Activated naive CD8-positive, alpha-beta T cell treated with anti-CD3 and anti-CD28 coated beads for 36 hours (primary cell): ENCODE results near the gene KDM4C. TPM values are rescaled to one million over a fixed set of nuclear protein-coding genes. Genes with fewer than 3 reads are reported as not detected.
A peak's percentile ranks its signal among the peaks of the same experiment; 100 is the strongest.
"Not testable (repeated sequence)": the region's sequence is repeated elsewhere in the genome, so short reads cannot be mapped to it uniquely, and the experiment has no call there.

Source experiments
- DNase-seq: peaks from one replicate; pipeline ENCODE4 v3.0.0; 2021
- H3K27ac Mint-ChIP-seq: one replicate; pipeline ENCODE4 v1.8.0; 2022; ENCODE audit warnings: mild to moderate bottlenecking, moderate library complexity, mixed read lengths
- H3K27me3 Mint-ChIP-seq: one replicate; pipeline ENCODE4 v1.8.0; 2022; ENCODE audit warnings: mild to moderate bottlenecking, mixed read lengths
- H3K36me3 Mint-ChIP-seq: one replicate; pipeline ENCODE4 v1.8.0; 2021; ENCODE audit warnings: mild to moderate bottlenecking, mixed read lengths
- H3K4me1 Mint-ChIP-seq: one replicate; pipeline ENCODE4 v1.8.0; 2021; ENCODE audit warnings: mixed read lengths
- H3K4me3 Mint-ChIP-seq: one replicate; pipeline ENCODE4 v1.8.0; 2022; ENCODE audit warnings: mild to moderate bottlenecking, moderate library complexity, mixed read lengths
- H3K9me3 Mint-ChIP-seq: one replicate; pipeline ENCODE4 v1.8.0; 2022; ENCODE audit warnings: mixed read lengths
- total RNA-seq, 2 experiments: library from RNA; stranded (reverse); gene quantifications; one replicate each; pipeline ENCODE4 v1.2.3, GENCODE V29; 2021

The KDM4C gene
- total RNA-seq, 2 experiments from 2014 or later: 22.7 to 22.9 TPM

DNA sequence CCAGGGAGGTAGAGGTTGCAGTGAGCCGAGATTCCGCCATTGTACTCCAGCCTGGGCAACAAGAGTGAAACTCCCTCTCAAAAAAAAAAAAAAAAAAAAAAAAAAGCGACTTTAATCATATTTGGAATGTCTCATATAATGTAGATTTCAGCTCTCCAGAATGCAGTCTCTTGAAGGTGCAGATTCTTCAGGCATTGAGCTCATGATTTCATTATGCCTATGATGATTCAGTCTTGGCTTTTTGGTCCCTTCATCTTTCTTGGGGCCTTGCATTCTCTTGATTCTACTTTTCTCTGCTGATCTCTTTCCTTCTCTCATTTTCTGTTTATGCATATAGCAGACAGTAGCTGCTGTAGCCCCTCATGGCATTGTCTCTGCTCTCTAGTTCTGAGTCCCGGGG, 22.9 kb downstream of the KDM4C start:
- no peaks in the 10 kb centered on the region for H3K27me3 Mint-ChIP-seq
- no peaks in the 10 kb centered on the region for H3K9me3 Mint-ChIP-seq
- no peak for DNase-seq
- no peak overlapping the region for H3K27ac Mint-ChIP-seq
- H3K4me1 Mint-ChIP-seq: peaks cover 50% of the 10 kb centered on the region
- no peak overlapping the region for H3K4me3 Mint-ChIP-seq
- H3K36me3 Mint-ChIP-seq: peaks cover 13% of the 10 kb centered on the region

DNA sequence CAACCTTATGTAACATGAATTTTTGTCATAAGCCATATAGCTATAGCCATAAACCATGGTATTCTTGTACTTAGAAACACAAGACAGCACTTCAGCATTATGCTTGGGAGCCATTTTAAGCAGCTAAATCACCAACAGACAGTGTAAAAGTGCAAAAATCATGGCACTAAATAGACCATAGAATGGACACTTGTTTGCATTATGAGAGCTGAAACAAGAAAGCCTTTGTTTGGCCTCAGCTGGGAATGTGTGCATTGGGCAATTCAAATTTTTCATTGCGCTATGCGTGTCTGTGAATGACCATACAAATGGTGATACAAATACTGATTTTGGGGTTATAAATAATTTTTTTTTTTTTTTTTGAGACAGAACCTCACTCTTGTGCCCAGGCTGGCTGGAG, 23.7 kb downstream of the KDM4C start:
- Mint-ChIP-seq H3K27me3 (no peaks in the 10 kb centered on the region), H3K4me1 (peaks cover 53% of the 10 kb centered on the region), H3K27ac (no peak overlapping the region), H3K36me3 (peaks cover 8% of the 10 kb centered on the region), H3K4me3 (no peak overlapping the region), H3K9me3 (no peaks in the 10 kb centered on the region)
- no peak for DNase-seq

DNA sequence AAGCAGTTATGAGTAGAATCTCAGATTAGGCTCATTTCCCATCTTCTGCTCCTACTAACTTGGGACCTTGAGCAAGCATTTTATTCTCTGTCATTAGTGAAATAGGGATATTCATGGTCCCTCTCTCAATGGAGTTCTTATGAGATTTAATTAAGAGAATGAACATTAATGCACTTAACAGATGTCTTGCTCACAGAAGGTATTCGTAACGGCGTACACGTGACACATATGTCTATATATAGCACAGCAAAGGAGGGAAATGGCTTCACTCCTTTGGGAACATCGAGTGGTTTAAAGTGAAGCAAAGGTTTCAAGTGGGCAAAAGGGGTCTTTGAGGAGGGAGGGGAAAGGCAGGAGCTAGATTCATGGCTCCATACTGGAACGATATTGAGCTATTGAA, 24.6 kb downstream of the KDM4C start:
- H3K36me3 Mint-ChIP-seq: peaks cover 6% of the 10 kb centered on the region
- H3K27ac Mint-ChIP-seq: no peak overlapping the region
- no peak overlapping the region for H3K4me3 Mint-ChIP-seq
- no peak for DNase-seq
- no peaks in the 10 kb centered on the region for H3K9me3 Mint-ChIP-seq
- H3K27me3 Mint-ChIP-seq: no peaks in the 10 kb centered on the region
- H3K4me1 Mint-ChIP-seq: peaks cover 50% of the 10 kb centered on the region

DNA sequence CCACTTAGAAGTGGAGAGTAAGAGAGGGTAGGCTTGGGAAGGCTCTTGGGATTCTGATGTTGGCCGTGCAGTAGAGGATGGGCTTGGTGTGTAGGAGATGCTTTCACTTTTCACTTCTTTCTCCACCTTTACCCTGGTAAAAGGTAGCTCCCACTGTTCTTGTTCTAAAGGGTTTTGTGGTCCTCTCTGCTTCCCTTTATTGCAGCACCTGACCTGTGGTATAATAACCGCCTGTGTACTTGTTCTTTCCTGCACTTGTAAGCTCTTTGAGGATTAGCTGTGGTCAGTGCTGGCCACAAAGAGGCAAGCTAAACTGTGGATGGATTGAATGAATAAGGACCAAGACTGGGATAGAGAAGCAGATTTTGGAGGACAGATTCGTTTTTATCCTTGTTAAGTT, 25.2 kb downstream of the KDM4C start:
- Mint-ChIP-seq H3K9me3 (no peaks in the 10 kb centered on the region), H3K27me3 (no peaks in the 10 kb centered on the region), H3K4me1 (peaks cover 50% of the 10 kb centered on the region), H3K27ac (no peak overlapping the region), H3K4me3 (no peak overlapping the region), H3K36me3 (peaks cover 3% of the 10 kb centered on the region)
- DNase-seq: no peak

DNA sequence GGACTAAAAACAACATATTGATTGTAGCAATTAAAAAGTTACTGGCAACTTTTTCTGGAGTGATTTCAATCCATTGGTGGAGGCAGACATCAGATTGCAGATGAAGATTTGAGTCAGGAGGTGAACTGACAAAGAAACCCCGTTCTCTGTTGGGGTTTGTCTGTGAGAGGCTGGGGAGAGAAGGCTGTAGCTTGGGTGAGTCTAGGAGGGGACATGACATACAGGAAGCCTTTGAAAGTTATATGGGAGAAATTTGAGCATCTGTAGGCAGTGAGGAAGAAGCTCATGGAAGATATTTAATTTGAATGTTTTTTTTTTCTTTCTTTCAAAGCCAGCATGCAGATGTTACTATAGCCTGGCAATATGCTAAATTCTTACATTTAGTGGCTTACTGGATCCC, 26.0 kb downstream of the KDM4C start:
- H3K27me3 Mint-ChIP-seq: no peaks in the 10 kb centered on the region
- no peak overlapping the region for H3K27ac Mint-ChIP-seq
- peaks cover 7% of the 10 kb centered on the region for H3K36me3 Mint-ChIP-seq
- H3K9me3 Mint-ChIP-seq: no peaks in the 10 kb centered on the region
- DNase-seq: no peak
- H3K4me1 Mint-ChIP-seq: peaks cover 57% of the 10 kb centered on the region
- H3K4me3 Mint-ChIP-seq: no peak overlapping the region

DNA sequence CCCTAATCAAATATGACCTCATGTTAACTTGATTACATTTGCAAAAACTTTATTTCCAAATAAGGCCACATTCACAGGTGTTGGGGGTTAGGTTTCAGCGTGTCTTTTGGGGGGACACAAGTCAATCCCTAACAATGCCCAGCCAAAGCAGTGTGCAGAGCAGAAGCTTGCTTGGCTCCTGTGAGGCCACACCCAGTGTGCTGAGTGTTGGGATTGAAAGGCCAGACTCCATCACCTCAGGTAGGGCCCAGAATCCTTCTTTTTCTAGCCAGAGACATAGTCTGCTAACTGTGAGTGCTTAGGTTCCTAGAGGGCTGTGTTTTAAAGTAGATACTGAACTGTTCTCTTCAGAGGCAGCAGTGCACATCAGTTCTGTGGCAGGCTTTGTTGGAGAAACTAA, 27.9 kb downstream of the KDM4C start:
- Mint-ChIP-seq H3K27me3 (no peaks in the 10 kb centered on the region), H3K4me3 (no peak overlapping the region), H3K27ac (no peak overlapping the region), H3K9me3 (no peaks in the 10 kb centered on the region), H3K36me3 (peaks cover 7% of the 10 kb centered on the region), H3K4me1 (peaks cover 52% of the 10 kb centered on the region)
- no peak for DNase-seq

DNA sequence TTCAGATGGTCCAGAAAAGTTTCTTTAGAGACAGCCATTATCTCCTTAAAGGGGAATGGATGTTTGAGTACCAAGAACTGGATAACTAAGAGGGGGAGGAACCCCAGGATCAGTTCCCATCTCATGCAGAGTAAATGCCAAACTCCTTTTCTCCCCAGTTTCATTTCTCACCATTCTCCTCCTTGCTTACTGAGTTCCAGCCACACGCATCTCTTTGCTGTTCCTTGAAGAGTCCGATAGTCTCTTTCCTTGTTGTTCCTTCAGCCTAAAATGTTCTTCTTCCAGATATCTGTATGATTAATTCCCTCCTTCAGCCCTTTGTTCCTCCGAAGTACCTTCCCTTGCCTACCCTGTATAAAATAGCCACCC, 30.0 kb downstream of the KDM4C start:
- H3K27ac Mint-ChIP-seq: no peak overlapping the region
- DNase-seq: no peak
- H3K27me3 Mint-ChIP-seq: no peaks in the 10 kb centered on the region
- H3K4me1 Mint-ChIP-seq: peaks cover 39% of the 10 kb centered on the region
- no peaks in the 10 kb centered on the region for H3K9me3 Mint-ChIP-seq
- H3K4me3 Mint-ChIP-seq: no peak overlapping the region
- peaks cover 4% of the 10 kb centered on the region for H3K36me3 Mint-ChIP-seq

DNA sequence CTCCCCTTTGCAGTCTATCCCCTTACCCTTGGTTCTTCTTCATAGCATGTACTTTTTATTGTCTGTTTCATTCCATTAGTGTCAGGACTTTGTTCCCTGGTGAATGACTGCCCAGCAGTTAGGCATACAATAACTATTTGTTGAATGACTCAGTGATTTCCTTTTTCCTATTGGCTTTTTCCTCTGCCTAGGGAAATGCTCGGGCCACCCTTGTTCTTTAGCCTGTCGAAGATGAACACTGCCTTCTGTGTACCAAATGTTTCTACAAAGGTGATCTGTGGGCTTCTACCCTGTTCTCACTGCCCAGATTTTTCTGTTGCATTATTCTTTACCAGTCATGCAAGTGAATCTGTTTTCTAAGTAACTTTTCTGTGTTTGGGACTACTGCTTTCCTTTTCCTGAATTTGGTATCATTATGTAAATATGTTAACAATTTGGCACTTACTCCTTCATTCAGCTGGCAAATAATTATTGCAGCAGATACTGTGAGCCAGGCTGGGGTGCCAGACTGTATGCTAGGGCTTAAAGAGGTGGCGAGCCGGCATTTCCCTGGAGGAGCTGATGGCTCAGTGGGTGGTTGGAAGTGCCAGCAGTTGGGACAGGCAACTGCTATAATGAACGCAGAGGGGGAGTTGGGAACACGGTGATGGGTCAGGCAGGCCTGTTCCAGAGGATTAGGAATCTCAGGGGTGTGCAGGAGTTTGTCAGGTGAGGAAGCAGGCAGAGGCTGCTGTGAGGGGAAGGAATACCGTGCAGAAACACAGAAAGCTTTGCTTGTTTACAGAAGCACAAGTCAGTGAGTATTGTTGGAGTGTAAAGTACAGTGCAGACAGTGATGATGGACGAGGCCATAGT, 30.6 kb downstream of the KDM4C start:
- H3K36me3 Mint-ChIP-seq: peaks cover 4% of the 10 kb centered on the region

DNA sequence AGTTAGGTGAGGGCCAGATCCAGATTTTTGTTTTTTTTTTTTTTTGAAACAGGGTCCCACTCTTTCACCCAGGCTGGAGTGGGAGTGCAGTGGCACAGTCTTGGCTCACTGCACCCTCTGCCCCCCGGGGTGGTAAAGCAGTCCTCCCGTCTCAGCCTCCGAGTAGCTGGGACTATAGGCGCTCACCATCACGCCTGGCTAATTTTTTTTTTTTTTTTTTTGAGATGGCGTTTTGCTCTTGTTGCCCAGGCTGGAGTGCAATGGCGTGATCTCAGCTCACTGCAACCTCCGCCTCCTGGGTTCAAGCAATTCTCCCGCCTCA, 31.2 kb downstream of the KDM4C start:
- H3K4me1 Mint-ChIP-seq: peaks cover 28% of the 10 kb centered on the region
- not testable (repeated sequence) for H3K9me3 Mint-ChIP-seq, H3K36me3 Mint-ChIP-seq, H3K4me3 Mint-ChIP-seq, H3K27ac Mint-ChIP-seq, DNase-seq, H3K27me3 Mint-ChIP-seq

More for the DNA sequence above, 30.6 kb downstream of the KDM4C start:
- Mint-ChIP-seq H3K9me3 (no peaks in the 10 kb centered on the region), H3K27ac (peak overlapping the region; percentile 27), H3K27me3 (no peaks in the 10 kb centered on the region), H3K4me1 (peaks cover 33% of the 10 kb centered on the region), H3K4me3 (no peak overlapping the region)
- DNase-seq: no peak

DNA sequence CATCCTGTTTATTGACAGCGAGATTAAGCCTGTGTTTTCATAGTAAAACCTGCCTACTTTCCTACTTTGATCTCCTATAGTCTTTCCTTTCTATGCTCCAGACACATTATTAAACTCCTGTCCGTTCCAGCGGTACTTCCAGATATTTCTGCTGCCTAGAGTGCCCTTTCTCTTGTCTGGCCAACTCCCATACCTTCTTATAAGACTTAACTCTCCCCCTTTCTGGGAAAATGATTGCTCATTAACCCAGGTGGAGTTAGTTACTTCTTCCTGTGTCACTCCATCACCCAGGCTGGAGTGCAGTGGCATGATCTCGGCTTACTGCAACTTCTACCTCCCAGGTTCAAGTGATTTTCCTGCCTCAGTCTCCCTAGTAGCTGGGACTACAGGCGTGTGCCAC, 33.1 kb downstream of the KDM4C start:
- no peak for DNase-seq
- H3K36me3 Mint-ChIP-seq: peaks cover 14% of the 10 kb centered on the region
- H3K4me1 Mint-ChIP-seq: peaks cover 21% of the 10 kb centered on the region
- H3K4me3 Mint-ChIP-seq: no peak overlapping the region
- H3K27ac Mint-ChIP-seq: peak overlapping the region; percentile 36
- H3K9me3 Mint-ChIP-seq: no peaks in the 10 kb centered on the region
- H3K27me3 Mint-ChIP-seq: no peaks in the 10 kb centered on the region

DNA sequence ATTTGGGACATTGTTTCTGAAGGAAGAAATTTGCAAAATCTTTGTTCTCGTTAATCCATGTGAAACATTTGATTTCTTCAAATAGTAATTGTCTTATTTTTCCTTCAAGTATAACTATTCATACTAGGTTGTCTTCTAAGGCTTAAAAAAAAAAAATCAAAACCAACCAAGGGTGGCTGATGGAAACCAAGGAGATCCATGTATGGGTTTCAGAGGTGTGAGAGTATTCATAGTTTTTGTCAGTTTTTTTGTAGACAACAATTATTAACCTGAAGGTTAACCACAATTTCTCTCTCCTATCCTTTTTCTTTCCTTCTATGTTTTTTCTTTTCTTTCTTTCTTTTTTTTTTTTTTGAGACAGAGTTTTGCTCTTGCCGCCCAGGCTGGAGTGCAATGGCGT, 35.4 kb downstream of the KDM4C start:
- DNase-seq: no peak
- Mint-ChIP-seq H3K27me3 (no peaks in the 10 kb centered on the region), H3K9me3 (no peaks in the 10 kb centered on the region), H3K36me3 (peaks cover 29% of the 10 kb centered on the region), H3K4me3 (no peak overlapping the region), H3K27ac (no peak overlapping the region), H3K4me1 (peaks cover 9% of the 10 kb centered on the region)

DNA sequence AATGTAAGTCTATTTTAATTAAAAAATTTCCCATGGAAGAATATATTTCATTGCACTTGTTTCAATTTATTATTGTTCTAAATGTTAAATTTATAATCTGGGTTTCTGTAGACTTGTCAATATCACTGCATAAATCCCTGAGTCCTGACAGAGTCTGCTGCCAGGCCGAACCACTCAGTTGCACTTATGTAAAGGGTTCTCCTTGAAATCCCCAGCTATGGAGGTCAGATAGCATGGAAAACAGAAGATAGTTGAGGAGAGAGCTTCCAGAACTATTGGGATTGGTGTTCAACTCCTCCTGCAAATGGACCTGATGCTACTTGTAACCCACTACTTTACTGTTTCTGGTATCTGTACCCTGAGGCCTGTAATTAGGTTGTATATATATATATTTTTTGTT, 37.2 kb downstream of the KDM4C start:
- H3K4me3 Mint-ChIP-seq: no peak overlapping the region
- H3K27me3 Mint-ChIP-seq: no peaks in the 10 kb centered on the region
- peaks cover 4% of the 10 kb centered on the region for H3K4me1 Mint-ChIP-seq
- H3K27ac Mint-ChIP-seq: no peak overlapping the region
- no peaks in the 10 kb centered on the region for H3K9me3 Mint-ChIP-seq
- no peak for DNase-seq
- peaks cover 35% of the 10 kb centered on the region for H3K36me3 Mint-ChIP-seq

DNA sequence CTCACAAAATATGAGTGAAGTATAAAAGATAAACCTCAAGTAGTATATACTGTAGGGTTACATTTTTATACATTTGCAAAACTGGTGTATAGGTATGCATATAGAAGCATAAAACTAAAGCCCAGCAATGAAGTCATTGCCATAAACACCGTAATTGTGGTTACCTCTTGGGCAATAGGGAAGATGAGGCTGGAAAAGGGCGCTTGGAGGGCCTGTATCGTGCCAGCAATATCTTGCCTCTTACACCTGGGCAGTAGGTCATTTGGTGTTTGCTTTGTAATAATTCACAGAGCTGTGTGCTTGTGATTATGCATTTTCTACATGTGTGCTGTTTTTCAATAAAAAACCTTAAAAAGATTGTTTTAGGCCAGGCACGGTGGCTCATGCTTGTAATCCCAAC, 45.2 kb downstream of the KDM4C start:
- no peaks in the 10 kb centered on the region for H3K27me3 Mint-ChIP-seq
- no peaks in the 10 kb centered on the region for H3K9me3 Mint-ChIP-seq
- no peak overlapping the region for H3K27ac Mint-ChIP-seq
- no peaks in the 10 kb centered on the region for H3K4me1 Mint-ChIP-seq
- H3K36me3 Mint-ChIP-seq: peaks cover 30% of the 10 kb centered on the region
- no peak overlapping the region for H3K4me3 Mint-ChIP-seq
- no peak for DNase-seq

DNA sequence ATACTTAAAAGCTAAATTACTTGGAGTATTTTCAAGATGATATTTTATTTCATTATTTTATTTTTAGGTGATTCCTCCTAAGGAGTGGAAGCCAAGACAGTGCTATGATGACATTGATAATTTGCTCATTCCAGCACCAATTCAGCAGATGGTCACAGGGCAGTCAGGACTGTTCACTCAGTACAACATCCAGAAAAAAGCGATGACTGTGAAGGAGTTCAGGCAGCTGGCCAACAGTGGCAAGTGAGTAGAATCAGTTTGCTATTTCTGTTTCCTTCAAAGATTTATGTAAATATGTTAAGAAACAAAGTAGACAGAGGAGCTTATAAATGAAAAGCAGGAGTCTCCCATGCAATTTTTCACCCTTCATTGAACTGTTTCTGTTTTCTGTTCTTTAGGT, 47.8 kb downstream of the KDM4C start:
- no peaks in the 10 kb centered on the region for H3K9me3 Mint-ChIP-seq
- peaks cover 18% of the 10 kb centered on the region for H3K36me3 Mint-ChIP-seq
- H3K27ac Mint-ChIP-seq: no peak overlapping the region
- H3K4me1 Mint-ChIP-seq: no peaks in the 10 kb centered on the region
- no peak for DNase-seq
- H3K4me3 Mint-ChIP-seq: no peak overlapping the region
- no peaks in the 10 kb centered on the region for H3K27me3 Mint-ChIP-seq

DNA sequence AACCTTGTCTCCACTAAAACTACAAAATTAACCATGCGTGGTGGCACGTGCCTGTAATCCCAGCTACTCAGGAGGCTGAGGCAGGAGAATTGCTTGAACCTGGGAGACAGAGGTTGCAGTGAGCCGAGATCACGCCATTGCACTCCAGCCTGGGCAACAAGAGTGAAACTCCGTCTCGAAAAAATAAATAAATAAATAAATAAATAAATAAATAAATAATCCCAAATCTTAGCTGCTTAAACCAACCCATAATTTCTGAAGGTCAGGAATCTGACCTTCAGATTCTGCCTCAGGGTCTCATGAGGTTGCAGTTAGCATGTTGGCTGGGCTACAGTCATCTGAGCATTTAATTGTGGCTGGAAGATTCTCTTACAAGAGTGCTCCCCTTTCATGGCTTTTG, 48.5 kb downstream of the KDM4C start:
- peaks cover 18% of the 10 kb centered on the region for H3K36me3 Mint-ChIP-seq
- not testable (repeated sequence) for H3K9me3 Mint-ChIP-seq, H3K4me1 Mint-ChIP-seq, H3K27ac Mint-ChIP-seq, H3K4me3 Mint-ChIP-seq, H3K27me3 Mint-ChIP-seq, DNase-seq

DNA sequence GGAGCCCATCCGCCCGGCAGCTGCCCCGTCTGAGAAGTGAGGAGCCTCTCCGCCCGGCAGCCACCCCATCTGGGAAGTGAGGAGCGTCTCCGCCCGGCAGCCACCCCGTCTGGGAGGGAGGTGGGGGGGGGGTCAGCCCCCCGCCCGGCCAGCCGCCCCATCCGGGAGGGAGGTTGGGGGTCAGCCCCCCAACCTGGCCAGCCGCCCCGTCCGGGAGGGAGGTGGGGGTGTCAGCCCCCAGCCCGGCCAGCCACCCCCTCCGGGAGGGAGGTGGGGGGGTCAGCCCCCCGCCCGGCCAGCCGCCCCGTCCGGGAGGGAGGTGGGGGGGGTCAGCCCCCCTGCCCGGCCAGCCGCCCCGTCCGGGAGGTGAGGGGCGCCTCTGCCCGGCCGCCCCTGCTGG, 49.9 kb downstream of the KDM4C start:
- peaks cover 18% of the 10 kb centered on the region for H3K36me3 Mint-ChIP-seq
- H3K4me3 Mint-ChIP-seq, H3K4me1 Mint-ChIP-seq, H3K9me3 Mint-ChIP-seq, H3K27me3 Mint-ChIP-seq, DNase-seq, H3K27ac Mint-ChIP-seq: not testable (repeated sequence)
